ENCODE results near the gene KIF5A. TPM values are rescaled to one million over a fixed set of nuclear protein-coding genes. Genes with fewer than 3 reads are reported as not detected.
A peak's percentile ranks its signal among the peaks of the same experiment; 100 is the strongest.

The KIF5A gene
- total and polyA plus RNA-seq, 5 experiments from 2014 or later, result 0.17 to 2.3 (median 0.85) TPM; not detected in 1

DNA sequence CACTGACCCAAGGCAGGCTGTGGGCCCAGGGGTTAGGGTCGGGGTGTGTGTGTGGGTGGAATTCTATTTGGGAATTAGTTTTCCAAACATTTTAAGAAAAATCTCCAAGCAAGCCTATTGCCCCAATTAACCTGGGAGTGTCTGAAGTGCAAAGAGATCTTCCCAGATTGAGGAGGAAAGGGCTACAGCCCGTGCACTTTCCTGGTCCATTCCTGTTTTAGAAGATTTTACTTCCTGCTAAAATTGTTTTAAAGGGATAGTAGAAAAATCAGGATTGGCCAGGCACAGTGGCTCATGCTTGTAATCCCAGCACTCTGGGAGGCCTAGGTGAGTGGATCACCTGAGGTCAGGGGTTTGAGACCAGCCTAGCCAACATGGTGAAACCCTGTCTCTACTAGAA, 8.1 kb upstream of the KIF5A start:
- Mint-ChIP-seq H3K4me1 (peaks cover 23 to 45% (median 32%) of the 10 kb centered on the region in 4 donors), H3K4me3 (no peak overlapping the region), H3K27ac (no peak overlapping the region), H3K36me3 (peaks cover 0 to 43% (median 4%) of the 10 kb centered on the region in 3 donors), H3K27me3 (no peaks in the 10 kb centered on the region), H3K9me3 (no peaks in the 10 kb centered on the region)
- POLR2A ChIA-PET, result no interaction called here
- no peak for DNase-seq
- no peak for ATAC-seq

DNA sequence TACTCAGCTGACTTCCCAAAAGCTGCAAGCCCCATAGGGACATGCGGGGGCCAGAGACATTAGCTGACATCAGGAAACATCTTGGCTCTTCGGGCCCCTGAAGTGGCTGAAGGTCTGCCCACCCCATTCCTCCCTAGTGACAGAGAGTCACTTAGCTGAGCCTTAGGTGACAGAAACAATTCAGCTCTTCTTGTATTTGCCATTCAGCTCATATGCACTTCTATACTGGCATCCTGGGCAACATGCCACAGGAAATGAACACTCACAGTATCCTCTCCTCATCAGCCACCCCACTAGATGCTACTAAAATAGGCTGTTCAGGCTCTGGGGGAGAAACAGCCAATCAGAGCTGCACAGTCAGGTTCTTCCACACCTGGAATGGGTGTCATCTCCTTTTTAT, 6.3 kb upstream of the KIF5A start:
- Mint-ChIP-seq H3K4me3 (no peak overlapping the region), H3K9me3 (no peaks in the 10 kb centered on the region), H3K27ac (peak overlapping the region in 5 of 10 donors; percentile 14 to 66 (median 53)), H3K36me3 (peaks cover 0 to 30% (median 2%) of the 10 kb centered on the region in 3 donors), H3K27me3 (no peaks in the 10 kb centered on the region), H3K4me1 (peaks cover 22 to 49% (median 40%) of the 10 kb centered on the region in 4 donors)
- ATAC-seq, result no peak
- DNase-seq, result no peak
- POLR2A ChIA-PET, result interaction anchor here (1.0 to 1.7 kb wide), 3 partner anchors 19 to 85 kb away, joined by 3 to 5 read pairs (median 4); partner anchors contain the start of gene DDIT3

DNA sequence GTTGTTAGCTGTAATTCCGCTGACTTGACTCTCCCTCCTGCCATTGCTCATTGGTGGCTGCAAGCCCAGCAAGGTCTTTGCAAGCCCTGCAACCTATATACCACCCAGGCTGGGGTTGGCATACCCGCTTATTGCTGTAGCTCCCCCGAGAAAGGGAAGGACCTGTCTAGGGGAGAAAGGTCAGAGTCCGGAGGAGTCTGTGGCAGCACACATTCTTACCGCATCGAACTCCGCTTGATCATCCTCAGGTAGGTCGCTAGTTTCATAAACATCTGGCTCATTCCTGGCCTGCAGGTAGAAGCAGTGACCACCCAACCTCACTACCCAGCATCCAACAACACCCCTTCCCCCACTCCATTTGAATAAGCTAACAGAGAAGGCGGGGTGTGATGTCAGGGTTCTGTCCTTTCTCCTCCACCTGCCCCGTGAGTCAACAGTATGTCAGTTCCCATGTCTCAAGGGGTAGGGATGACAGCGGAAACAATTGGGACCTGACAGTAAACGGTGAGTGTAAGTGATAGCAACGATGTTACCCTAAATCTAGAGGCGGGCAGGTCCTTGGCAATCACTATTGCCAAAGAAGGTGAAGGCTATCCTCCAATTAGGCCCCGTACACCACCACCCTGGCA, 3.9 kb upstream of the KIF5A start:
- POLR2A ChIA-PET, result interaction anchor here (0.5 to 2.4 kb wide), 5 partner anchors 9 to 44 kb away, joined by 3 to 12 read pairs (median 3); partner anchors contain the start of gene DDIT3
- ATAC-seq, result no peak
- Mint-ChIP-seq H3K9me3 (no peaks in the 10 kb centered on the region), H3K4me1 (peaks cover 29 to 61% (median 53%) of the 10 kb centered on the region in 4 donors), H3K4me3 (peak overlapping the region; percentile 91 to 99 (median 97)), H3K27me3 (peaks cover 0 to 9% (median 0%) of the 10 kb centered on the region in 5 donors), H3K27ac (peak overlapping the region; percentile 86 to 98 (median 94)), H3K36me3 (peaks cover 0 to 8% (median 0%) of the 10 kb centered on the region in 3 donors)
- no peak for DNase-seq

DNA sequence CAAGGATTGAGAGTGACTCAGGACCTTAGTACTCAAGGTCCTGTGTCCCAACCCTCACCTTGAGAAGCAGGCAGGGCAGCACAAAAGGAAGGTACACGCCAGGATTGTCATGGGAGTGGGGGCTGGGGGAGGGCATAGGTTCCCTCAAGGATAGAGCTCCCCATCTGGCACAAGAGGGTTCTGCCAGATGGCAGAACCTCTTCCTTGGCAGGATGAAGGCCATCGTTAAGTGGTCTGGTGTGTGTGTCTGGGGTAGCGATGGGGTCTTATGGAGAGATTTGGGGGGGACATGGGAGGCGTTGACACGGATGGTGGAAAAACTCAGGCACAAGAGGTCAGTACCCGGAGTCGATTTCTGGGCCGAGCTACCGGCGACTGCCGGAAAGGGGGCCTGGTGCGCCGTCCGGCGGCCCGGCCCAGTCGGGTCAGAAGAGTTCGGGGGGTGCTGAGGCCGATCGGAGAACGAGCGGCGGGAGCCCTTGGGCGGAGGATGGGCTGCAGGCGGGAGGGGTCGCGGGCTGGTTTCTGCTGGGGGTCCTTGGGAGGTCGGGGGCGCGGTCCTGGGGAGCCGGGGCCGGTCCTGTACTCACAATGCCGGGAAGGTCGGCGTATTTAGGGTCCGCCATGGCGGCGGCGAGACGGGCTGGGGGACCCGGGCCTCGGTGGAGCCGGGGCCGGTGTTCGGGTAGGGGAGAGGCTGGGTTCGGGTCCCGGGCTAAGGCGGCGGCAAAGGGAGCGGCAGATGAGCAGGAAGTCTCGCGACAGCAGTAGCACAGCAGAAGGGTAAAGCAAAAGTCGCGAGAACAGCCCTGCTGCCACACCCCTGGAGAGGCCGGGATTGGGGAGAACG, 3.2 kb upstream of the KIF5A start, which contains the start of gene DCTN2:
DCTN2 (minus strand) TSS at position 755 of the 850 bp plus-strand sequence; CDS start at position 626, 129 bp downstream.
- Mint-ChIP-seq H3K36me3 (peaks cover 0 to 5% (median 0%) of the 10 kb centered on the region in 3 donors), H3K27me3 (peaks cover 0 to 14% (median 0%) of the 10 kb centered on the region in 5 donors), H3K4me3 (peak within 1 kb of the TSS; percentile 91 to 99 (median 97)), H3K9me3 (no peaks in the 10 kb centered on the region), H3K4me1 (peaks cover 29 to 61% (median 57%) of the 10 kb centered on the region in 4 donors), H3K27ac (peak within 1 kb of the TSS; percentile 86 to 98 (median 94))
- POLR2A ChIA-PET, result interaction anchor here (0.5 to 2.4 kb wide), 6 partner anchors 9 to 44 kb away, joined by 3 to 12 read pairs (median 4); partner anchors contain the start of gene DDIT3
- ATAC-seq (peak; percentile 90 to 93), DNase-seq (peak; percentile 76 to 96 (median 90))

DNA sequence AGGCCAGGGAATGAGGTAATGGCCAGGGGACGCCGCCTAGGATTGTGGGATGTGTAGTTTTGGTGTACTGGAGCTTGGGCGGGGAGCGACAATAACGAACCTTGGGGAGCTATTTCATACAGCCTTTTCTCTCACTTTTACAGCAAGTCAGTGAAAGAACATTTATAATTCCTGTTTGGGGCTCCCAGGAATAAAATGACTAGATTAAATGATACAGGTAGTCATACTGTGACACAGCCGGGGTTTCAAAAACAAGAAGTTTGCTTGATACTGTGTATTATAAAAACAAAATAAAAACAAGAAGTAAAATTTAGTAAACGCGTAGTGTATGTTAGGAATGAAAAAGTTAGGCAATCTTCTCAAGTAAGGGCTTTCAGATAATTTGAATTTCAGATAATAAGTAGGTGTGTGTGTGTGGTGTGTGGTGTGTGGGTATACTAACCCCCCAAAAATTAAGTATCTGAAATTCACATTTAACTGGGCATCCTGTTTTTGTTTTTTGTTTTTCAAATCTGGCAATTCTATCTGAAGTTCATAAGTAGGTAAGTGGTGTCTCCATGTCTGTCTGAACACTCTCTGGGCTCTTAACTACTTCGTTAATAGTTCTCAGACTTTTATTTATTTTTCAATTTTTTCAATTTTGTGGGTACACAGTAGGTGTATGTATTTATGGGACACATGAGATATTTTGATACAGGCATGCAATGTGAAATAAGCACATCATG, 2.4 kb upstream of the KIF5A start:
- POLR2A ChIA-PET, result interaction anchor here (0.5 to 2.4 kb wide), 4 partner anchors 8 to 27 kb away, joined by 3 to 12 read pairs (median 4); partner anchors contain the start of gene DDIT3
- no peaks in the 10 kb centered on the region for H3K36me3 Mint-ChIP-seq
- peaks cover 0 to 14% (median 0%) of the 10 kb centered on the region in 5 donors for H3K27me3 Mint-ChIP-seq
- H3K27ac Mint-ChIP-seq, result peak overlapping the region; percentile 75 to 98 (median 94)
- peaks cover 29 to 61% (median 57%) of the 10 kb centered on the region in 4 donors for H3K4me1 Mint-ChIP-seq
- DNase-seq (no peak), ATAC-seq (no peak)
- peak overlapping the region; percentile 91 to 99 (median 97) for H3K4me3 Mint-ChIP-seq
- no peaks in the 10 kb centered on the region for H3K9me3 Mint-ChIP-seq

DNA sequence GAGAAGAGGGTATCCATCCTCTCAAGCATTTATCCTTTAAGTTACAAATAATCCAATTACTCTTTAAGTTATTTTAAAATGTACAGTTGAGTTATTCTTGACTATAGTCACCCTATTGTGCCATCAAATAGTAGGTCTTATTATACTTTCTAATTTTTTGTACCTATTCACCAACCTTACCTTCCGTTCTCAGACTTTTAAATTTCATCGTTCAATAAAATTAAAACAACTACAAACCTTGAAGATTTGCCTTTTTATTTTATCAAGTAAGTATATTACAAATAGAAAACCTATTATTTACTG, 1.9 kb upstream of the KIF5A start:
- peaks cover 29 to 61% (median 55%) of the 10 kb centered on the region in 4 donors for H3K4me1 Mint-ChIP-seq
- no peaks in the 10 kb centered on the region for H3K36me3 Mint-ChIP-seq
- DNase-seq (no peak), ATAC-seq (no peak)
- peak overlapping the region in 1 of 10 donors; percentile 98 for H3K27ac Mint-ChIP-seq
- POLR2A ChIA-PET, result no interaction called here
- peak overlapping the region in 4 of 10 donors; percentile 78 to 97 (median 96) for H3K4me3 Mint-ChIP-seq
- no peaks in the 10 kb centered on the region for H3K9me3 Mint-ChIP-seq
- H3K27me3 Mint-ChIP-seq, result peaks cover 0 to 14% (median 0%) of the 10 kb centered on the region in 5 donors

DNA sequence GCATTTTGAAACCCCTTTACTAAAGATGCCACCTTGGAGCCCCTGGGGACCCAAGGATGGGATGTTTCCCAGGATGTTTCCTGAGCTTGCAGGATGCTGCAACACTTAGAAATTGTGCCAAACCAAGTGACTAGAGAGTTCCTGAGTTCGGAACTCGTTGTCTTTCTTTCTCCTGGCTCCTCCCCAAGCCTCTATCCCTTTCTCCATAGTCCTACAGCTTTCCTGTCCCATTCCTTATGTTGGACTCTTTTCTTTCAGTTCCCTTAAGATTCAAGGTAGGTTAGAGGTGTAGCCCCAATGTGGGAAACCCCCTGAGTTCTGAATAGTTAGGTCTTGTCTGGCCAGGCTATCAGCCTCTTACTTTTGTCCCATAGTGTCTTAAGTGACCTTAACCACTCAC, 1.4 kb upstream of the KIF5A start:
- Mint-ChIP-seq H3K27ac (peak overlapping the region in 2 of 10 donors; percentile 47 to 48), H3K4me1 (peaks cover 28 to 59% (median 53%) of the 10 kb centered on the region in 4 donors), H3K4me3 (peak overlapping the region in 8 of 10 donors; percentile 13 to 78 (median 45)), H3K36me3 (no peaks in the 10 kb centered on the region), H3K27me3 (peaks cover 0 to 18% (median 0%) of the 10 kb centered on the region in 5 donors), H3K9me3 (no peaks in the 10 kb centered on the region)
- ATAC-seq (no peak), DNase-seq (no peak)
- POLR2A ChIA-PET, result interaction anchor here (0.7 kb wide), 2 partner anchors 22 to 68 kb away, joined by 3 to 4 read pairs; no protein-coding TSS in a partner anchor

DNA sequence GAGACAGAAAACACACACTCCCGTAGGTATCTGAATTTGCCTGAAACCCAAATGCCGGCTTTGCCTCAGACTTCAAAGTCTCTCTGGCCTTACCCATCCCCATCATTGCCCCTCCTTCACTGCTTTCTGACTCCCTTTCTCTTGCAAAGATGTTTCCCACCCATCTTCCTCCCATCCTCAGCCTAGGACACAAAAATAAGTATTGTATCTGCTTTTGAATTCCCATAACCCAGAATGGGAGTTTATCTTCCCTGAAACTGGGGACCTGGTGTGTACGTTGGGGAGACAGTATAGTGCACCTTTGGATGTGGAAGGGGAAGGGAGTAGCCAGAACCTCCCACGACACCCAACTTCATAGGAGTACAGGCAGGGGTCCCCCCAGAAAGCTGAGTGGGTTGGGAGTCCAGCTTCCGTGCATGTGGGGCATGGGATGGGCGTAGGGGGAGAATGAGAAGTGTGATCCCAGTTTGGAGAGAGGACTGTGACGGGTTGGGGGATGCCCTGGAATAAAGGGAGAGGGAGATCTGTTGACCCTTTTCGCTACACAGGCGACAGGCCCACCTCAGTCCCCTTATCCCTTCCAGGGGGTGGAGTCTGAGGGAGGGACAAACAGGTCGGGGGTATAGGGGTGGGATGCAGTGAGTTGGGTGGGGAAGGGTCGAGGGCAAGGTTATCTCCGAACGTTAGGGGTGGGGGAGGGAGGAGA, 488 bp upstream of the KIF5A start:
- ATAC-seq (no peak), DNase-seq (no peak)
- Mint-ChIP-seq H3K9me3 (no peaks in the 10 kb centered on the region), H3K36me3 (no peaks in the 10 kb centered on the region), H3K4me3 (peak overlapping the region; percentile 68 to 85 (median 78)), H3K27me3 (peaks cover 0 to 18% (median 0%) of the 10 kb centered on the region in 5 donors), H3K4me1 (peaks cover 24 to 52% (median 46%) of the 10 kb centered on the region in 4 donors), H3K27ac (peak overlapping the region in 6 of 10 donors; percentile 43 to 71 (median 62))
- POLR2A ChIA-PET, result interaction anchor here (0.5 to 0.7 kb wide), 3 partner anchors 35 to 1381 kb away, joined by 3 to 5 read pairs (median 4); no protein-coding TSS in a partner anchor

DNA sequence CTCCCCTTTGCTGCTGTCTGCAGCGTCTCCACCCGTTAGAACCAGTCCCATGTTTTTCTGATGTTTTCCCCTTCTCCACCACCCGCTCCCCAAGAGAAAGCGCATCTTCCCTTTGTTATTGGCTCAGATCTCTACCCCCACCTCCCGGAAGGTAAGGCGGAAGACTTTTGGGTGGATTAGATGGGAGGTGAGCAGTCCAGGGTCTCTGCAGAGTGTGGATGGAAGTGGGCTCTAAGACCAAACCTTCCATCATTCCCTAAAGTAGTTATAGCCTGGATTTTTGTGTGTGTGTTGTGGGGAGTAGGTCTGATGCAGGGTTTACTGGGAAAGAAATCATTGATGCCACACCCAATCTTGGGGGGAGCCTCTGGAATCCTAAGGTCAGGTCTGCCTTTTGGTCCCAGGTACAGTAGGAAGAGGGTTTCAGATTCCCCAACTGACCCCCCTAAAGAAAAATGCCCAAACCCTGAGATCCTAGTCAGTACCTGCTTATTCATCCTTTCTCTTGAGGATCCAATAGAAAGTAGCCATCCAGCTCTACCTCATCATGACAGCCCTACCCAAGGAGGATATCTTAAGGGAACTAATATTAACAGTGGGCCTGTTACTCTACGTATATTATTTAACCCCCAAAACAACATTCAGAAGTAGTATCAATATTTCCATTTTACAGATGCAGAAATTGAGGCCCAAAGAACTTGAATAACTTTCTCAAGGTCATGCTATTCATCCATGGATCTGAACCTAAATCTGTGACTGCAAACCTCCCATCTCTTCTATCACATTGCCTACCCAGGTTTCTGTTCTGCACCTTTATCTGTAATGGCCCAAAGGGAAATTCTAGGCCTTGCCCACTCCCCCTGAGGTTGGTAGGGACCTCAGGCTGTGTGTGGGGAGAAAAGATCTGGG, 1.1 kb downstream of the KIF5A start:
- Mint-ChIP-seq H3K27ac (peak overlapping the region in 8 of 10 donors; percentile 7 to 86 (median 48)), H3K4me3 (peak overlapping the region; percentile 67 to 85 (median 79)), H3K27me3 (peaks cover 0 to 18% (median 0%) of the 10 kb centered on the region in 5 donors), H3K36me3 (no peaks in the 10 kb centered on the region), H3K4me1 (peaks cover 19 to 38% (median 33%) of the 10 kb centered on the region in 4 donors), H3K9me3 (no peaks in the 10 kb centered on the region)
- ATAC-seq, result no peak
- DNase-seq, result no peak
- POLR2A ChIA-PET, result no interaction called here

DNA sequence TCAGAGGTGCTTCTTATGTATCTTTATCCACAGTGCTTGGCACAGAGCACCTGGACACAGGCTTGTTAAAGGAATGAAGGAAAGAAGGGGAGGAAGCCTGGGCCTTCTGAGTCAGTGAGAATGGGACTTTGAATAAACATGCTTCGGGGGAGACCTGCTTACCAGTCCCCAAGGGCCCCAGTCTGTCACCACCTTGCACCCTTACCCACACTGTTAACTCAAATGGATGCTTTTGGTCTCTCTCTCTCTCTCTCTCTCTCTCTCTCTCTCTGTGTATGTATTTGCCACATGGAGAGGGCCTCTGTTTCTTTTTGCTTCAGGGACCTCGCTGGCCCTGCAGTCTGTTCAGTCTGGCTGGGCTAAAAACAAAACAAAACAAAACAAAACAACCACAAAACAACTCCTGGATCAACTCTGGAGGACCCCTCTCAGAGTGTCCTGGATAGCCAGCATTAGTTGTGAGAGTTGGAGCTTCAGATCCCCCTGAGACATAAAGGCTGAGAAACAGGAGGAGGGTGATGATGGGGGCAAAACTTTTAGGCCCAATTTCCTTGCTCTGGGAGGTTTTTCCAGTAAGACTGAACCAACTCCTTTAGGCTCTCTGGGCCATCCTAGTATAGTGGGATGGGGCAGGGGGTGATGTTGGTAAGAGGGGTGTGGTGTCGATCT, 1.9 kb downstream of the KIF5A start:
- Mint-ChIP-seq H3K4me1 (peaks cover 12 to 29% (median 26%) of the 10 kb centered on the region in 4 donors), H3K9me3 (no peaks in the 10 kb centered on the region), H3K27me3 (peaks cover 0 to 18% (median 0%) of the 10 kb centered on the region in 5 donors), H3K4me3 (peak overlapping the region in 5 of 10 donors; percentile 9 to 85 (median 31)), H3K27ac (peak overlapping the region in 6 of 10 donors; percentile 7 to 72 (median 42)), H3K36me3 (no peaks in the 10 kb centered on the region)
- POLR2A ChIA-PET, result no interaction called here
- DNase-seq, result no peak
- no peak for ATAC-seq
